HUES48 (cell line): ENCODE data around the gene EFCAB12.

Experiments used
- H3K27ac ChIP-seq: one replicate; pipeline ENCODE4 v1.7.0; 2013; ENCODE audit warnings: low read depth, low read length, inconsistent platforms
- H3K27me3 ChIP-seq: 2 replicates; pipeline ENCODE4 v1.6.1; 2013; ENCODE audit warnings: mild to moderate bottlenecking, low read length; ENCODE audit not compliant: control insufficient read depth, insufficient read depth
- H3K36me3 ChIP-seq: 2 replicates; pipeline ENCODE4 v1.6.1; 2013; ENCODE audit warnings: low read length; ENCODE audit not compliant: control insufficient read depth, insufficient read depth
- H3K4me1 ChIP-seq: 2 replicates; pipeline ENCODE4 v1.6.1; 2013; ENCODE audit warnings: mild to moderate bottlenecking, low read length; ENCODE audit not compliant: control insufficient read depth, insufficient read depth
- H3K4me3 ChIP-seq: 2 replicates; pipeline ENCODE4 v1.5.1; 2013; ENCODE audit warnings: mild to moderate bottlenecking, low read depth, low read length
- H3K9ac ChIP-seq: 2 replicates; pipeline ENCODE4 v1.6.1; 2013; ENCODE audit warnings: mild to moderate bottlenecking, low read depth, low read length, moderate library complexity
- H3K9me3 ChIP-seq: 2 replicates; pipeline ENCODE4 v1.6.1; 2013; ENCODE audit warnings: low read length; ENCODE audit not compliant: control insufficient read depth, insufficient read depth

The EFCAB12 gene

GRCh38 chr3:129463094-129463493 is 34.7 kb upstream of the EFCAB12 start:
- H3K9me3 ChIP-seq: no peaks in the 10 kb centered on the region
- H3K36me3 ChIP-seq: peaks cover 22% of the 10 kb centered on the region

DNA sequence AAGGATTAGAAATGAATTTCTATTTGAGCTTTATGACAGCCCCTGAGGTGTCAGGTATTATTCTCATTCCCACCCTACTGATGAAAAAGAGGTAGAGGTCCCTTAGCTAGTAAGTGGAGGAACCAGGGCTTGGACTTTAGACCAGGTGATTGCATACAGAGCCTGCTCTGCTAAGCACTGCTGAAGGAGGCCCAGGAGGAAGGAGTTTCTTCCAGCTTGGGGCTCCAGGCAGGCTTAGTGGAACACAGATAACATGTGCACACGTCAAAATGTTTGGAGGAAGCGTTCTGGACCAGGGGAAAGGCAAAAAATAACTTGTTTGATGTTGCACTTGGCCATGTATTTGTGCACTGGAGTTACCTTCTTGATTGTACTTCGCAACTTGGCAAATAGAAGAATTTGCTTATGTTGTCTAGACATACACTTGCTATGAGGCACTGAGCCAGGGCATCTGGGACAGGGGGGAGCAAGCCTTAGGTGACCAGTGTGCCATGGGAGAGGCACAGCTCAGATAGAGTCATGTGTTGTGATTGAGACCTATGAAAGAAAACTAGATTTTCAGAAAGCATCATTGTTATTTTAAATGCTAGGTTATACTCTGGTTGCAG is 34.0 kb upstream of the EFCAB12 start:
- Histone ChIP-seq H3K36me3 (peaks cover 23% of the 10 kb centered on the region), H3K27ac (no peak overlapping the region), H3K9me3 (no peaks in the 10 kb centered on the region), H3K4me1 (no peaks in the 10 kb centered on the region), H3K27me3 (no peaks in the 10 kb centered on the region), H3K4me3 (no peak overlapping the region), H3K9ac (no peak overlapping the region)

More at GRCh38 chr3:129463094-129463493, 34.7 kb upstream of the EFCAB12 start:
- H3K27ac ChIP-seq: no peak overlapping the region
- H3K27me3 ChIP-seq: no peaks in the 10 kb centered on the region
- no peaks in the 10 kb centered on the region for H3K4me1 ChIP-seq
- no peak overlapping the region for H3K9ac ChIP-seq
- H3K4me3 ChIP-seq: no peak overlapping the region

DNA sequence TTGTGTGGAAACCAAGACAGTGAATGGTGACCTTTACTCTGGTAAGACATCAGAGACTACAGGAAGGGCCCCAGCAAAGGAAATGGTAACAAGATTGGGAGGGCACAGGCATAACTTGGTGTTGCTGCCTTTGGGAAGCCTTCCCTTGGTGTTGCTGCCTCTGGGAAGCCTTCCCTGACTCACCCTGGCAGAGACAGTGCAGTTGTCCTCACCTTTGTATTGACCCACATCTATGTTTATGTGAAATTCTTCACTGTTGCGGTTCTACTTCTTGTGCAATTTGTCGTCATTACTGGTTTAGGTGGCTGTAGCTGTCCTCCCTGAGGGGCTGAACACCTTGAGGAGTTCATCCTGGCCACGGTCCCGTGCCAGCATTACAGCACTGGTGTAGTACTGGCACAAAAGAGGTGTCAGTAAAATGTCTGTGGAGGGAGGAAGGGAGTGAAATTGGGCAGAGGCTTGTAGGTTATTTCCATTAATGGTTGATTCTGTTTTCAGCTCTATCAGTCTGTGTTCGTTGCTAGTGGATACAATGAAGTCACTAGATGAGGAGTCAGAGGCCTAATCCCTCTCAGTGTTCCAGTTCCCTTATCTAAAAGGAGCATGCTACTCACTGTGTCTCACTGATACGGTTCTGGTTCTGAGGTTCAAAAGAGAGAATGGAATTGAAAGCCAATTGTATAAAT is 33.2 kb upstream of the EFCAB12 start:
- Histone ChIP-seq H3K9ac (no peak overlapping the region), H3K4me1 (no peaks in the 10 kb centered on the region), H3K27me3 (no peaks in the 10 kb centered on the region), H3K36me3 (peaks cover 23% of the 10 kb centered on the region), H3K9me3 (no peaks in the 10 kb centered on the region), H3K4me3 (no peak overlapping the region), H3K27ac (peak overlapping the region; percentile 72)

- H3K27me3 ChIP-seq: no peaks in the 10 kb centered on the region
- H3K9ac ChIP-seq: no peak overlapping the region
- no peaks in the 10 kb centered on the region for H3K9me3 ChIP-seq
- peaks cover 23% of the 10 kb centered on the region for H3K36me3 ChIP-seq
- peak overlapping the region; percentile 72 for H3K27ac ChIP-seq
- no peak overlapping the region for H3K4me3 ChIP-seq
- H3K4me1 ChIP-seq: no peaks in the 10 kb centered on the region
Measured at GRCh38 chr3:129461022-129461421, 32.6 kb upstream of the EFCAB12 start.

- Histone ChIP-seq H3K9me3 (no peaks in the 10 kb centered on the region), H3K36me3 (peaks cover 23% of the 10 kb centered on the region), H3K9ac (no peak overlapping the region), H3K27me3 (no peaks in the 10 kb centered on the region), H3K4me3 (no peak overlapping the region), H3K27ac (no peak overlapping the region), H3K4me1 (no peaks in the 10 kb centered on the region)
Measured at GRCh38 chr3:129460572-129460971, 32.1 kb upstream of the EFCAB12 start.

- no peaks in the 10 kb centered on the region for H3K27me3 ChIP-seq
- no peak overlapping the region for H3K27ac ChIP-seq
- no peaks in the 10 kb centered on the region for H3K4me1 ChIP-seq
- no peaks in the 10 kb centered on the region for H3K9me3 ChIP-seq
- H3K9ac ChIP-seq: no peak overlapping the region
- H3K4me3 ChIP-seq: no peak overlapping the region
- H3K36me3 ChIP-seq: peaks cover 22% of the 10 kb centered on the region
Measured at GRCh38 chr3:129460155-129460554, 31.7 kb upstream of the EFCAB12 start.

- peaks cover 24% of the 10 kb centered on the region; the same call in 1 of the 2 replicates for H3K36me3 ChIP-seq
- no peaks in the 10 kb centered on the region for H3K9me3 ChIP-seq
- no peak overlapping the region for H3K4me3 ChIP-seq
- H3K27me3 ChIP-seq: no peaks in the 10 kb centered on the region
- H3K4me1 ChIP-seq: peaks cover 17% of the 10 kb centered on the region
- no peak overlapping the region for H3K27ac ChIP-seq
- H3K9ac ChIP-seq: no peak overlapping the region
Measured at GRCh38 chr3:129453732-129454131, 25.3 kb upstream of the EFCAB12 start.

GRCh38 chr3:129449279-129450115 is 21.1 kb upstream of the EFCAB12 start:
- H3K27ac ChIP-seq: peak overlapping the region; percentile 38
- H3K9ac ChIP-seq: no peak overlapping the region
- H3K27me3 ChIP-seq: no peaks in the 10 kb centered on the region
- H3K4me3 ChIP-seq: no peak overlapping the region
- H3K36me3 ChIP-seq: peaks cover 22% of the 10 kb centered on the region; the same call in 1 of the 2 replicates
- peaks cover 27% of the 10 kb centered on the region for H3K4me1 ChIP-seq
- H3K9me3 ChIP-seq: no peaks in the 10 kb centered on the region

- H3K9ac ChIP-seq: 0 out of 2 replicates have a peak overlapping the region, but pooled peaks have one; percentile 1
- peaks cover 14% of the 10 kb centered on the region; the same call in 1 of the 2 replicates for H3K36me3 ChIP-seq
- H3K4me3 ChIP-seq: peak overlapping the region; percentile 4; the same call in 1 of the 2 replicates
- H3K27ac ChIP-seq: peak overlapping the region; percentile 65
- no peaks in the 10 kb centered on the region for H3K27me3 ChIP-seq
- peaks cover 27% of the 10 kb centered on the region for H3K4me1 ChIP-seq
- no peaks in the 10 kb centered on the region for H3K9me3 ChIP-seq
Measured at GRCh38 chr3:129448186-129448895, 19.9 kb upstream of the EFCAB12 start.

- H3K27me3 ChIP-seq: no peaks in the 10 kb centered on the region
- H3K4me3 ChIP-seq: no peak overlapping the region
- peaks cover 5% of the 10 kb centered on the region; the same call in 1 of the 2 replicates for H3K36me3 ChIP-seq
- H3K9me3 ChIP-seq: no peaks in the 10 kb centered on the region
- peak overlapping the region; percentile 65 for H3K27ac ChIP-seq
- H3K9ac ChIP-seq: no peak overlapping the region
- peaks cover 33% of the 10 kb centered on the region for H3K4me1 ChIP-seq
Measured at GRCh38 chr3:129446926-129447325, 18.5 kb upstream of the EFCAB12 start.
